Hepatocyte (in vitro differentiated cells): Measurements from ENCODE around the gene FBLN1. TPM values are rescaled to one million over a fixed set of nuclear protein-coding genes. Genes with fewer than 3 reads are reported as not detected.

ENCODE experiments used
- DNase-seq: peaks from one replicate; pipeline ENCODE4 v3.0.0-alpha.2; 2016; ENCODE audit warnings: low spot score
- H2AFZ ChIP-seq: fragments of 200-600 bp; sonication (generic); 2 replicates; pipeline ENCODE4 v1.6.0; 2016; ENCODE audit warnings: antibody characterized with exemption, mild to moderate bottlenecking
- H3K27ac ChIP-seq: fragments of 200-600 bp; sonication (generic); 2 replicates; pipeline ENCODE4 v1.5.1; 2016; ENCODE audit warnings: mild to moderate bottlenecking
- H3K27me3 ChIP-seq: fragments of 200-600 bp; sonication (generic); 2 replicates; pipeline ENCODE4 v1.6.1; 2016
- H3K36me3 ChIP-seq: fragments of 200-600 bp; sonication (generic); replicated peaks from 2 replicates; pipeline ENCODE4 v1.5.1; 2016; ENCODE audit warnings: low read depth; ENCODE audit not compliant: insufficient read depth
- H3K4me1 ChIP-seq: fragments of 200-600 bp; sonication (generic); 2 replicates; pipeline ENCODE4 v1.5.1; 2016; ENCODE audit warnings: mild to moderate bottlenecking, moderate library complexity; ENCODE audit not compliant: insufficient read depth
- H3K4me2 ChIP-seq: fragments of 200-600 bp; sonication (generic); 2 replicates; pipeline ENCODE4 v1.6.0; 2016
- H3K4me3 ChIP-seq: fragments of 200-600 bp; sonication (generic); 2 replicates; pipeline ENCODE4 v1.5.1; 2016; ENCODE audit warnings: mild to moderate bottlenecking
- H3K79me2 ChIP-seq: fragments of 200-600 bp; sonication (generic); 2 replicates; pipeline ENCODE4 v1.6.0; 2017; ENCODE audit warnings: mild to moderate bottlenecking
- H3K9me2 ChIP-seq: fragments of 200-600 bp; sonication (generic); replicated peaks from 2 replicates; pipeline ENCODE4 v1.6.0; 2017; ENCODE audit warnings: mild to moderate bottlenecking; ENCODE audit not compliant: insufficient read depth
- H3K9me3 ChIP-seq: fragments of 200-600 bp; sonication (generic); 2 replicates; pipeline ENCODE4 v1.5.1; 2016; ENCODE audit warnings: low read depth, mild to moderate bottlenecking
- H4K20me1 ChIP-seq: fragments of 200-600 bp; sonication (generic); 2 replicates; pipeline ENCODE4 v1.6.0; 2016; ENCODE audit warnings: mild to moderate bottlenecking; ENCODE audit not compliant: insufficient read depth, poor library complexity, severe bottlenecking
- CTCF ChIP-seq: fragments of 200-600 bp; sonication (generic); IDR thresholded peaks from 2 replicates; pipeline ENCODE4 v1.5.1; 2016; ENCODE audit warnings: antibody characterized with exemption, mild to moderate bottlenecking; ENCODE audit not compliant: poor library complexity
- EZH2 ChIP-seq: fragments of 200-600 bp; sonication (generic); IDR thresholded peaks from 2 replicates; pipeline ENCODE4 v1.6.1; 2016; ENCODE audit warnings: antibody characterized with exemption, mild to moderate bottlenecking, borderline replicate concordance
- EZH2phosphoT487 ChIP-seq: fragments of 200-600 bp; sonication (generic); IDR thresholded peaks from one replicate; pipeline ENCODE4 v1.6.1; 2018; ENCODE audit warnings: antibody characterized with exemption, mild to moderate bottlenecking, low read depth, moderate library complexity; ENCODE audit not compliant: unreplicated experiment, severe bottlenecking
- WGBS: methylation state at CpG from one replicate; pipeline ENCODE4 v1.1.6; 2016; ENCODE audit warnings: low lambda C conversion rate; ENCODE audit errors: missing lambda C conversion rate; 5-methylcytosine and 5-hydroxymethylcytosine counted together
- polyA plus RNA-seq: library from polyadenylated mRNA; unstranded; fragments of >200 nt; fragmentation: Nextera tagmentation; extraction: Ambion mirVana; gene quantifications from 2 replicates; pipeline ENCODE4 v1.2.1, GENCODE V29; 2016
- total RNA-seq: library from RNA; depleted of rRNA; stranded (reverse); fragments of >200 nt; gene quantifications from 2 replicates; pipeline ENCODE4 v1.2.3, GENCODE V29; 2014

Gene FBLN1
- total and polyA plus RNA-seq, 2 experiments from 2014 or later, result 201 to 669 TPM

- no peaks in the 10 kb centered on the region for H3K9me2 ChIP-seq
- H3K4me2 ChIP-seq, result no peak overlapping the region
- 97% methylated on average over 14 of the region's 14 CpGs for whole genome bisulfite sequencing
- peak overlapping the region; percentile 82 for H3K27ac ChIP-seq
- H3K79me2 ChIP-seq, result no peaks in the 10 kb centered on the region
- peak; percentile 3 for DNase-seq
- no peak overlapping the region for H3K4me3 ChIP-seq
- H3K27me3 ChIP-seq, result no peaks in the 10 kb centered on the region
- H3K9me3 ChIP-seq, result no peaks in the 10 kb centered on the region
- no peak overlapping the region for H2AFZ ChIP-seq
- no peak for TF ChIP-seq CTCF
- no peak for TF ChIP-seq EZH2phosphoT487
- no peak for TF ChIP-seq EZH2
- no peaks in the 10 kb centered on the region for H4K20me1 ChIP-seq
- H3K4me1 ChIP-seq, result peaks cover 40% of the 10 kb centered on the region
- no peaks in the 10 kb centered on the region for H3K36me3 ChIP-seq
Measured at GRCh38 chr22:45550416-45550815, 47.7 kb downstream of the FBLN1 start.

GRCh38 chr22:45550891-45551290, 48.2 kb downstream of the FBLN1 start:
- WGBS, result 97% methylated on average over 11 of the region's 11 CpGs

GRCh38 chr22:45551310-45552016, 48.8 kb downstream of the FBLN1 start:
- Histone ChIP-seq H3K9me3 (no peaks in the 10 kb centered on the region), H3K79me2 (no peaks in the 10 kb centered on the region), H3K4me1 (peaks cover 40% of the 10 kb centered on the region), H4K20me1 (no peaks in the 10 kb centered on the region), H3K27ac (peak overlapping the region; percentile 87), H3K4me3 (no peak overlapping the region), H3K9me2 (no peaks in the 10 kb centered on the region), H3K4me2 (no peak overlapping the region), H3K36me3 (no peaks in the 10 kb centered on the region), H2AFZ (no peak overlapping the region), H3K27me3 (no peaks in the 10 kb centered on the region)
- no peak for TF ChIP-seq EZH2phosphoT487
- WGBS, result 82% methylated on average over 18 of the region's 18 CpGs
- peak; percentile 9 for DNase-seq

More at GRCh38 chr22:45550891-45551290, 48.2 kb downstream of the FBLN1 start:
- no peaks in the 10 kb centered on the region for H3K27me3 ChIP-seq
- H3K4me3 ChIP-seq, result no peak overlapping the region
- H2AFZ ChIP-seq, result no peak overlapping the region
- H3K36me3 ChIP-seq, result no peaks in the 10 kb centered on the region
- DNase-seq, result no peak
- peak overlapping the region; percentile 87 for H3K27ac ChIP-seq
- H3K4me2 ChIP-seq, result no peak overlapping the region
- no peaks in the 10 kb centered on the region for H3K9me3 ChIP-seq
- no peaks in the 10 kb centered on the region for H3K79me2 ChIP-seq
- H3K9me2 ChIP-seq, result no peaks in the 10 kb centered on the region
- TF ChIP-seq EZH2phosphoT487 (no peak), CTCF (no peak), EZH2 (no peak)
- no peaks in the 10 kb centered on the region for H4K20me1 ChIP-seq
- H3K4me1 ChIP-seq, result peaks cover 40% of the 10 kb centered on the region

- Histone ChIP-seq H3K4me1 (peaks cover 40% of the 10 kb centered on the region), H3K9me2 (no peaks in the 10 kb centered on the region), H3K36me3 (no peaks in the 10 kb centered on the region), H4K20me1 (no peaks in the 10 kb centered on the region), H2AFZ (no peak overlapping the region), H3K9me3 (no peaks in the 10 kb centered on the region), H3K27ac (peak overlapping the region; percentile 87), H3K27me3 (no peaks in the 10 kb centered on the region), H3K4me2 (no peak overlapping the region), H3K4me3 (no peak overlapping the region), H3K79me2 (no peaks in the 10 kb centered on the region)
- 81% methylated on average over 12 of the region's 12 CpGs for WGBS
- TF ChIP-seq EZH2, result no peak
- no peak for TF ChIP-seq EZH2phosphoT487
- no peak for TF ChIP-seq CTCF
- DNase-seq, result no peak
Measured at GRCh38 chr22:45552017-45552411, 49.3 kb downstream of the FBLN1 start.
